Raji (cell line): ENCODE measurements around the gene ANKLE1.

Experiments used
- POLR2A ChIP-seq: IDR thresholded peaks from 2 replicates; pipeline ENCODE4 v1.6.1; 2011; ENCODE audit warnings: low read depth, low read length, control low read depth; ENCODE audit not compliant: insufficient read depth

Gene ANKLE1

DNA sequence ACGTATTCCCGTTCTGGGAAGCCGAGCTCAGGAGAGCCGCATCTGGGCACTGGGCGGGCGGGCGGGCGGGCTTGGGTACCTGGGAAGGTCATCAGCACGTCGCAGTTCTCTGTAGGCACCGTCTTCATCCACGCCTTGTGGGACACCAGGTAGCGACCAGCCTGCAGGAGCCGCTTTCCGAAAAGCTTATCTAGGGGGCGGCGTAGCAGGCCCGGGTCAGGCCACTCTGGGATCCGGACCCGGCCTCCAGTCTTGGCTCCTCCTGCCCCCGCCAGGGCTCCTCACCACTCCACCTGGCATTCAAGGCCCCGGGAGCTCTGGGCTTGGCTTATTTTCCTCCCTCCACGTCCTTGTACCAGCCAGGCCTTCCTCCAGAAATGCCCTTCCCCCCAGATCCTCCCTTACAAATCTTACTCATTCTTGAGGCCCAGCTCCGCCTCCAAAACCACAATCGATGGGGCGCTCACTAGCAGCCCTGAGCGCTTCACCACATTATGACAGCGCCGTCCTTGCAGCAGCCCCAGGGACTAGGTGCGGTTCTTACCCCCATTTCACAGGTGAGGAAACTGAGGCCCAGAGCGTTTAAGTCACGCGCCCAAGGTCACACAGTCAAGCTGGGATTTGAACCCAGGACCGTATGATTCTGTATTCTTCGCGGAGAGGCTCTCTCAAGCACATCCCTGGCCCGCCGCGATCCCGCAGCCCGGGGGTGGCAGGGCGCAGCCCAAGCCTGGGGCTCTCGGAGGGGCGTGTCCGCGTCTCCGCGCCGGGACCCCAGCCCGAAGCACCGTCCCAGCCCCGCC lies 52.1 kb downstream of the ANKLE1 start:
- TF ChIP-seq POLR2A: peak; percentile 32; the same call in 1 of the 2 replicates

- TF ChIP-seq POLR2A: peak; percentile 46; the same call in 1 of the 2 replicates
Observed at GRCh38 chr19:17334414-17335409, 53.0 kb downstream of the ANKLE1 start, which contains the start of gene ANO8. Gene ANO8 (minus strand): TSS chr19:17334855. CDS start chr19:17334670, 185 bp downstream.

GRCh38 chr19:17335575-17335974 lies 53.9 kb downstream of the ANKLE1 start:
- no peak for TF ChIP-seq POLR2A
